Activated gamma-delta T cell treated with Interleukin-2 at 50 U/mL for 16 hours (primary cell): Measurements from ENCODE around the gene CDH16.
A peak's percentile ranks its signal among the peaks of the same experiment; 100 is the strongest.

Source experiments
- DNase-seq: peaks from one replicate; pipeline ENCODE4 v3.0.0-alpha.2; 2020

The CDH16 gene

DNA sequence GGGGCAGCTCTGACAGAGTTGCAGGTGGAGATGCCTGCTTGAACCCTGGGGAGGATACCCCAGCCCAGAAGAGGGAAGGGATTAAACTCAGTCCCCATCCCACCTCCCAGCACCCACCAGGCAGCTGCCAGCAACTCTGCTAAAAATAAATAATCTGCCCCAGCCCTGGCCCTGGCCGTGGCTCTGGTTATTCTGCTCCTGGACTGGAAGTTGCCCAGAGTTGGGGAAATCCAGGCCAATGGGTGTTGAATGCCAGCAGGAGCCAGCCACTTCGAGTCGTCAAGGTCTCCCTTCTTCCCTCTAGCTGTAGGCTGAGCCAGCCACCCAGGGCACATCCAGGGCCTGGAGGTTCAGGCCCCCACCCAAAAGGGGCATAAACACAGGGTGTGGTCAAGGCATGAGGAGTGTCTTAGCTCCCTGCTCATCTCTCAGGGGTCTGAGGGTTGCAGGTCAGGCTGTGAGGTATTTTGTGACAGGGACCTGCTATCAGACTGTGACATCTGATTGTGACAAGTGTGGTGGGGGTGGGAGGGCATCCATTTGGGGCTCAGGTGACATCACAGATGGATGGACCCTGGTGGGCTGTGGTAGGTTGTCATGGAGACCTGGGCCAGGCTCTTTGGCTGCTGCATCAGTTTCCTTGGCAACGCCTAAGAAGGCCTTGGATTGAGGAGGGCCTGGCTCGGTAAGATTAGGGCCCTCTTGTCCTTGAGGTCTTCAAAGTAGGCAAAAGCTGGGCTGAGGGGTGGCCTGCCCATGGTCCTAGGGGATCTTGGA is 7.7 kb upstream of the CDH16 start:
- DNase-seq = no peak

DNA sequence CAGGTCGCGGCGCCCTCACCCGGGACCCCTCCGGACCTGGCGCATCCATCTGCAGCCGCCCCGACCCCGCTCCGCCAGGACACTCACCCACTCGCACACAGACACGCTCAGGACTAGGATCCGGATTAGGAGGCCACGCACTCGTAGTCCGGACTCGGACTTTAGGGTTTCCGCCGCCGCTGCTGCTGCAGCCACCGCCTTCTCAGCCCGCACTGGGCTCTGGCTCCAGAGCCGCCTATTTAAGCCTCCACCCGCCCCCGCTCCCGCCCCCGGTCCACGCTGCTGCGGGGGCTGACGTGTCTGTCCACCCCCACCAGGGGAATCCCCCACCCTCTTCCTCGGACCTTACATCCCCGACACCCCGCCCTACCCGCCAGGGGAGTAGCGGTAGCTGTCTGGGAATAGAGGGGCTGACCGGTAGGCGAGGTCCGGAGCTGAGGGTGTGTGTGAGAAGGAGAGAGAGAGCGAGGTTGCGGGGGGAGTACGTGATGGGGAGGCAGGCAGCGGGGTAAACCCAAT is 6.7 kb upstream of the CDH16 start, which contains the start of gene RRAD:
Gene RRAD, minus strand, starts transcription at position 214 of the 519 bp plus-strand sequence. CDS start 356 bp downstream, outside the sequence.
- DNase-seq = no peak

- peak; percentile 22 for DNase-seq
These were observed 6.0 kb upstream of the CDH16 start for GRCh38 chr16:66924527-66925321.

DNA sequence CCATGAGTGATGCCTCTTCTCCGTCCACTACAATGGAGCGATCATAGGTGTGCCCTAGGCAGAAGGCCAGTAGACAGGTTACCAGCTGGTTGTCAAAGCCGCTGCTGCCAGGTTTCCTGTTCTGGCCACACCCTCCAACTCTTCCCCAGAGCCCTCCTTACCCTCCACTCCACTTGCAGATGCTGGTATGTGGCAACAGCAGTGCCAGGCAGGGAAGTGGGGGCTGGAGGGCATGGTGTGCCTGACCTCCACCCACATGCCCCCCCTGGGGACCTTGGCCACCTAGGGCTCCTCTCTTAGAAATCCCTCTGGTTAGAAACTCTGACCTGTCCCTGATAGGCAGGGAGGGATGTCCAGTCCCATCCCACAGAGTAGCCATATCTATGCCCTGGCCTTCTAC is 5.2 kb upstream of the CDH16 start:
- no peak for DNase-seq

DNA sequence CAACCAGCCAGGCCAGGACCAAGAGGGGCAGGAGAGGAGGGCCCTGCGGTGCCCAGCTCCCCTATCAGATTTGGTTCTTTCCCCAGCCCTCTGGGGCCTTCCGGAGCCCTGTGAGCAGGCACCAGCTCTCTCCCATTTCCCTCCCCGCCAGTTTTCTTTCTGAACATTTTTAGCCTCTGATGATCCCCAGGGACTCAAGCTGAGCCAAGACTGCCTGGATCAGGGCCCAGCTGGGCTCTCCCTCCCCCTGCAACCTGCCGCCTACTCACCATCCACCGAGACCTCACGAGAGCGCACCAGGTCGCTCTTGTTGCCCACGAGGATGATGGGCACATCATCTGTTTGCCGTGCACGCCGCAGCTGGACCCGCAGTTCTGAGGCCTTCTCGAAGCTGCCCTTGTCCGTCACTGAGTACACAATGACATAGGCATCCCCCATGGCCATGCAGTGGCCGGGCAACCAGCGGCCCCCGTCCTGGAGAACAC is 4.6 kb upstream of the CDH16 start:
- no peak for DNase-seq

- DNase-seq = no peak
These were observed 3.2 kb upstream of the CDH16 start for GRCh38 chr16:66921729-66922450.

DNA sequence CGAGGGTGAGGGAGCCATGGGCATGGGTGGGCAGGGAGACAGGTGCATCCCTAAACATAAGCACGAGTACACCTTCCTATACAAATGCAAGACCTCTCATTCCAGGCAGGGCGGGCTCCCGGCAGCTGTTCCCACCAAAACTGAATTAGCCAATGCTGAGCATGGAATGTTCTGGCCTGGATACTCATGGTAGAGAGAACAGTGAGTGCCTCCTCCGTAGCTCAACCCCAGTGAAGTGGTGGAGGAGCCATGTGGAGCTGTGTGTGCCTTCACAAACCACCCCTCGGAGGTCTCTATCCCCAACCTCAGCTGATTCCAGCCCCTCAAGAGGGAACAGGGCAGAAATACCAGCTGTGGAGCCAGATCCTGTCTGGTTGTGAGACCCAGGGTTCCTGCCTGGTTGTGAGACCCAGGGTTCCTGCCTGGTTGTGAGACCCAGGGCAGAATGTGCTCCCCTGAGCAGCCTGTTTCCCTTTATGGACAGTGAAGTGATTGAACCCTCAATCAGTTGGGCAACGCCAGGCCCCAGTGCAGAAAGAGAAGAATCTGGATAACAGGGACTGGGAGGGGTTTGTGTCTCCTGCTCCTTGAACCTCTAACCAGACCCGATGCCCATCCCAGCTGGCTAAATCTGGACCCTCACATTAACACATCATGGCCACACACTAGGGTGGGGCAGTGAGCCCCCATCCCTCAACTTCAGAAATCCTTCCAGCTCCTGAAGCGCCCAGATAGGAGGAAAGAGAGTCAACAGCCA is 2.4 kb upstream of the CDH16 start:
- DNase-seq = no peak

DNA sequence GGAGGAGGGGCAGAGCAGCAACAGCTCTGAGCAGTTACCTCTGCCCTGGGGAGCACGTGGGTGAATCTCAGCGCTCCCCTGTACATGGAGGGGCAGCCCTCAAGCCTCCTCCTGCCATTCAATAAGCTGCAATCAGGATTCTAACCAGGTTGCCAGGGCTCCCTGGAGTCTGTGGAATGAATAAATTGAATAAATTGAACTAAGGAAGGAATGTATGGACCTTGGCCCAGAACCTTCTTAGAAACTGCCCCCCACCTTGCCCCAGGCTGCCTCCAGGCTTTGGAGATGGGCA is 1.6 kb upstream of the CDH16 start:
- DNase-seq = no peak

DNA sequence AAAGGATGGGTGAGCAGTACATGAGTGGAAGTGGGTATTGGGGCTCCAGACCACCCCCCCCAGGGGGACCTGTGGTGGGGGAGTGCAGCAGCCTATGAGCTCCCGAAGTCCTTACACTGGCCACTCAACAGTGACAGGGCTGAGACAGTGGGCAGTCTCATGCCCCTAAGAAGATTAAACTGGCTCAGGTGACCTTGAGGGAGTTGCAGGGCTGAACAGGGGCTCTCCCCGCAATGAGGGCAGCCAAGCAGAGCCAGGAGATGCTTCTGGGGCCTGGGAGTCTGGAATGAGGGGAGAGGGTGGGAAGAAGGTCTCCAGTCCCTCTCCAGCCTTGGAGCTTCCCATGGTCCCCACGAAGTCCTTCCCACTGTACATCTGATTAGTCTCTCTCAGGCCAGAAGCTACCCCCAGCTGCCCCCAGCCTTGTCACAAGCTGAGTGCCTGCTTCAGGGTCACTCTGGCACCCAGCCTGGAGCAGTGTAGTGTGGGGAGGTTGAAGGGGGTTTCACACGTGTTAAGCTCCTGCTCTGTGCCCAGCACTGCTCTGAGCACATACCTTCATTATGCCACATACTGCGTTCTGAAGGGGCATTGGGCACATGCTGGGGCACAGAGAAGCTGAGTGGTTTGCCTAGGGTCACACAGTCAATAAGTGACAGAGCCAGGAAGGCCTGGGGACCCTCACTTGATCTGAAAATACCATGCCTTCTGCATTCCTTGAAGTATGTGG is 1.0 kb upstream of the CDH16 start:
- no peak for DNase-seq

- DNase-seq = no peak
These were observed 330 bp downstream of the CDH16 start for GRCh38 chr16:66918355-66918754.

- DNase-seq = no peak
These were observed 944 bp downstream of the CDH16 start for GRCh38 chr16:66917741-66918140.

GRCh38 chr16:66916518-66916917 is 2.2 kb downstream of the CDH16 start:
- no peak for DNase-seq

- no peak for DNase-seq
These were observed 3.6 kb downstream of the CDH16 start for GRCh38 chr16:66915041-66915440.

GRCh38 chr16:66914541-66914940 is 4.1 kb downstream of the CDH16 start:
- DNase-seq = no peak

GRCh38 chr16:66913711-66914110 is 5.0 kb downstream of the CDH16 start:
- no peak for DNase-seq

DNA sequence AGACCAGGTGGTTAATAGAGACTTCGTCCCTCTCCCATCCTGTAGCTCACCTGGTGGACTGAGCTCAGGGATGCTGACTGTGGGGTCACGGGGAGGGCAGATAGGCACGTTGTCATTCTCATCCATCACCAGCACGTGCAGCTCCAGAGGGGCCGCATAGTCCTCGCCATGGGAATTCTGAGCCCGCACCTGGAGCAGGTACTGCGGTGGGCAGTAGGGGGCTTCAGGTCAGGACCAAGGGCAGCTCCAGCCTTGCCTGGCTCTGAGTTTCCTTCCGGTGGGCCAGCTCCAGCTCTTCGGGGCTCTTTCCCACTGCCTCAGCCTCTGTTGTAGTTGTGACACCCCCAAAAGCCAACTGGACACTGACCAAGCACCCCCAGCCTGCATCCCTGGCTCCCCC is 5.6 kb downstream of the CDH16 start:
- DNase-seq = no peak

GRCh38 chr16:66911801-66912200 is 6.9 kb downstream of the CDH16 start:
- no peak for DNase-seq

DNA sequence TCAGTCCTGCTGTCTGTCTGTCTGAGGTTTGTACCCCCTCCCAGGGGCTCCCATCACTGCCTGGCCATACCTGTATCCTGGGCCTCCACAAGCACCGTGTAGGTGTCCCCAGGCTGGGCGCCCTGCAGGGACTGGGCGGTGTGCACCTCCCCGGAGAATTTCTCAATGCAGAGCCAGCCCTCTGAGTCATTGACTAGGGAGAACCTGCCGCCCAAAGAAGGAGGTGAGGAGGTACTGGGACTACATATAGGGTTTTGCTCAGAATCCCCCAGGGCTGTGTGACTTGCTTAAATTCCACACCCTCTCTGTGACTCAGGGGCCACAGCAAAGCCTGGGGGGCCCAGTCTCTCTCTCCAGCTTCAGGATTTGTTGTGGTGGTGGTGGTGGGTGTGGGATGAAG is 7.6 kb downstream of the CDH16 start:
- DNase-seq = no peak

DNA sequence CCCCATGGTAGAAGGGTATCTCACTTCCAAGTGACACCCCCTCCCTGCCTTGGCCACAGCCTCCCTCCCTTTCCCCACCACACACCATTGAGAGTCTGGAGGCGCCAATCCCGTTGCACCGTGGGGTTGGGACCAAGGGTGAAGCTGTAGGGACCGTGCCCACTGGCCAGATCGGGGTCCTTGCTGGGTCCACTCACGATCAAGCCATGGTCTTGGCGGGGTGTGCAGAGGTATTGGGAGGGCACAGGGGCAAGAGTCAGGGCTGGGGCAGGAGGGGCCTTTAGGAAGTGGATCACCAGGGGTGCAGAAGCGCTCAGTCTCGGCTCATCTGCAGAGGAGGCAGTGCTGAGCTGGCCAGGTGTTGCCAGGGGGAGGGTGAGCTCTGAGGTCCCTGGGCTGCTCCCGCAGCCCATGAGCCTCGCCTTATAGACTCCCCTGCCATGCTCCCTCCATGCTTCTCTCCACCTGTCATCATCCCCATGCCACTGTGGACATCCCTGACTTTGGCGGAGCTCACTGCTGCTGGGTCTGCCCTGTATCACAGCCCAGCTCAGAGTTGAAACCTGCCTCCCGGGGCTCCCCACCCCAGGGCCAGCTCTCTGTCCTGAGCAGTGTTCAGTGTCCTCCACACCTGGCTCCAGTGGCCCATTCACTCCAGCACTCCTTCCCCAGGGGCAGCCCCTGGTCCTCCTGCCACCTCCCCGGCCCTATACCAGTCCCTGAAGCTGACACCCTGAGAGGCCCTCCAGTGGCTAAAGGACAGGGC is 8.3 kb downstream of the CDH16 start:
- no peak for DNase-seq

GRCh38 chr16:66908762-66909559 is 9.7 kb downstream of the CDH16 start:
- DNase-seq = no peak
